Effector memory CD8-positive, alpha-beta T cell (primary cell): ENCODE measurements around the gene C1orf159.
"Not testable (repeated sequence)": the region's sequence is repeated elsewhere in the genome, so short reads cannot be mapped to it uniquely, and the experiment has no call there.

Experiments used
- ATAC-seq: fragments of 150-1000 bp; cut with Tn5 transposase; replicated peaks from 2 replicates; pipeline ENCODE4 v1.10.0; 2021; ENCODE audit warnings: mild to moderate bottlenecking, moderate library complexity
- DNase-seq, 3 experiments: peaks; one replicate each; pipeline ENCODE4 v3.0.0; 2021
- H3K27ac Mint-ChIP-seq, 2 donors: one replicate each; pipeline ENCODE4 v1.8.0; 2022; ENCODE audit warnings: mild to moderate bottlenecking in 2 of 2, mixed read lengths in 2 of 2, moderate library complexity in 2 of 2
- H3K27me3 Mint-ChIP-seq, 2 donors: one replicate each; pipeline ENCODE4 v1.8.0; 2022; ENCODE audit warnings: mixed read lengths in 2 of 2
- H3K36me3 Mint-ChIP-seq: one replicate; pipeline ENCODE4 v1.8.0; 2022; ENCODE audit warnings: mild to moderate bottlenecking, moderate library complexity, mixed read lengths; ENCODE audit not compliant: insufficient read depth
- H3K4me1 Mint-ChIP-seq, 2 donors: one replicate each; pipeline ENCODE4 v1.8.0; 2022; ENCODE audit warnings: low read depth in 2 of 2, mixed read lengths in 2 of 2
- H3K4me3 Mint-ChIP-seq, 2 donors: one replicate each; pipeline ENCODE4 v1.8.0; 2022; ENCODE audit warnings: mild to moderate bottlenecking in 2 of 2, mixed read lengths in 2 of 2, moderate library complexity in 2 of 2
- H3K9me3 Mint-ChIP-seq, 2 donors: one replicate each; pipeline ENCODE4 v1.8.0; 2022; ENCODE audit warnings: mixed read lengths in 2 of 2

The C1orf159 gene

DNA sequence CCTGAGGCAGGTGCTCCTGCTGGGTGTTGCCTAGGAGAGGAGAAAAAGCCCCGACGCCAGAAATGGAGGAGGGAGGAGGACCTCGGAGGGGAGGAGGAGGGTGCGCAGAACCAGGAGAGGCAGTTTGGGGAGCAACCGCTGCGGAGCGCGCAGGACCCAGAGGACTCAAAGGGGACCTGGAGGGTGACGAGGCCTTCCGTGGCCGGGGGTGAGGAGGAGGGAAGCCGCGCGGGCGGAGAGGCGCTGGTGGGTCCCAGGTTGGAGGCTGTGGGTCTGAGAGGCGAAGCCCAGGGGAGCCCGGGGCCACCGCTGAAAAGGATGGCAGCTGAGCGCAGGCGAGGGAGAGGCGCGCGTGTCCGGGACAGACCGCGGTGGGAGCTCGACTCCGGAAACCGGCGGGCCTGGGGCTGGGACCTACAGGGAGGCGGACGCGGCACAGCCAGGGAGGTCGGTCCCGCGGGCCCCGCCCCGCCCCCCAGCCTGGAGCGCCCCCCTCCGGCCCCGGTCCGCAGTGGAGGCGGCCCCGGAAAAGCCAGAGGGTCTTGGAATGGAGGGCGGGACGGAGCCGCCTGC is 56.9 kb downstream of the C1orf159 start:
- Mint-ChIP-seq H3K36me3 (peaks cover 8% of the 10 kb centered on the region), H3K27me3 (peaks cover 12 to 60% of the 10 kb centered on the region in 2 donors), H3K4me3 (peak overlapping the region; percentile 77), H3K27ac (no peak overlapping the region), H3K9me3 (no peaks in the 10 kb centered on the region), H3K4me1 (peaks cover 10% of the 10 kb centered on the region in 2 donors)
- ATAC-seq = peak; percentile 15
- peak in 1 of 3 experiments; percentile 28 for DNase-seq

- H3K27me3 Mint-ChIP-seq = peaks cover 12 to 60% of the 10 kb centered on the region in 2 donors
- H3K4me3 Mint-ChIP-seq = peak overlapping the region; percentile 77
- peaks cover 8% of the 10 kb centered on the region for H3K36me3 Mint-ChIP-seq
- no peaks in the 10 kb centered on the region for H3K9me3 Mint-ChIP-seq
- DNase-seq = no peak
- H3K4me1 Mint-ChIP-seq = peaks cover 8 to 9% of the 10 kb centered on the region in 2 donors
- no peak for ATAC-seq
- peak overlapping the region in 1 of 2 donors; percentile 67 for H3K27ac Mint-ChIP-seq
Measured at GRCh38 chr1:1058088-1058905, 57.6 kb downstream of the C1orf159 start.

GRCh38 chr1:1057769-1058087 is 58.2 kb downstream of the C1orf159 start:
- H3K27ac Mint-ChIP-seq, ATAC-seq, DNase-seq, H3K9me3 Mint-ChIP-seq, H3K36me3 Mint-ChIP-seq, H3K4me1 Mint-ChIP-seq: not testable (repeated sequence)
- peaks cover 12 to 54% of the 10 kb centered on the region in 2 donors for H3K27me3 Mint-ChIP-seq
- peak overlapping the region; percentile 77 for H3K4me3 Mint-ChIP-seq

GRCh38 chr1:1055841-1056736 is 59.8 kb downstream of the C1orf159 start:
- Mint-ChIP-seq H3K4me3 (no peak overlapping the region), H3K27me3 (peaks cover 12 to 45% of the 10 kb centered on the region in 2 donors), H3K9me3 (no peaks in the 10 kb centered on the region), H3K27ac (peak overlapping the region in 1 of 2 donors; percentile 52), H3K4me1 (peaks cover 8 to 9% of the 10 kb centered on the region in 2 donors), H3K36me3 (peaks cover 8% of the 10 kb centered on the region)
- ATAC-seq = no peak
- no peak for DNase-seq

DNA sequence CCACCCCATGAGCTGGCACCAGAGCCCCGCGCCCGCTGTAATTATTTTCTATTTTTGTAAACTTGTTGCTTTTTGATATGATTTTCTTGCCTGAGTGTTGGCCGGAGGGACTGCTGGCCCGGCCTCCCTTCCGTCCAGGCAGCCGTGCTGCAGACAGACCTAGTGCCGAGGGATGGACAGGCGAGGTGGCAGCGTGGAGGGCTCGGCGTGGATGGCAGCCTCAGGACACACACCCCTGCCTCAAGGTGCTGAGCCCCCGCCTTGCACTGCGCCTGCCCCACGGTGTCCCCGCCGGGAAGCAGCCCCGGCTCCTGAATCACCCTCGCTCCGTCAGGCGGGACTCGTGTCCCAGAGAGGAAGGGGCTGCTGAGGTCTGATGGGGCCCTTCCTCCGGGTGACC is 60.9 kb downstream of the C1orf159 start:
- Mint-ChIP-seq H3K9me3 (no peaks in the 10 kb centered on the region), H3K4me3 (no peak overlapping the region), H3K4me1 (peaks cover 6% of the 10 kb centered on the region in 2 donors), H3K27me3 (peaks cover 12 to 34% of the 10 kb centered on the region in 2 donors), H3K27ac (no peak overlapping the region), H3K36me3 (peaks cover 6% of the 10 kb centered on the region)
- ATAC-seq = no peak
- DNase-seq = no peak

DNA sequence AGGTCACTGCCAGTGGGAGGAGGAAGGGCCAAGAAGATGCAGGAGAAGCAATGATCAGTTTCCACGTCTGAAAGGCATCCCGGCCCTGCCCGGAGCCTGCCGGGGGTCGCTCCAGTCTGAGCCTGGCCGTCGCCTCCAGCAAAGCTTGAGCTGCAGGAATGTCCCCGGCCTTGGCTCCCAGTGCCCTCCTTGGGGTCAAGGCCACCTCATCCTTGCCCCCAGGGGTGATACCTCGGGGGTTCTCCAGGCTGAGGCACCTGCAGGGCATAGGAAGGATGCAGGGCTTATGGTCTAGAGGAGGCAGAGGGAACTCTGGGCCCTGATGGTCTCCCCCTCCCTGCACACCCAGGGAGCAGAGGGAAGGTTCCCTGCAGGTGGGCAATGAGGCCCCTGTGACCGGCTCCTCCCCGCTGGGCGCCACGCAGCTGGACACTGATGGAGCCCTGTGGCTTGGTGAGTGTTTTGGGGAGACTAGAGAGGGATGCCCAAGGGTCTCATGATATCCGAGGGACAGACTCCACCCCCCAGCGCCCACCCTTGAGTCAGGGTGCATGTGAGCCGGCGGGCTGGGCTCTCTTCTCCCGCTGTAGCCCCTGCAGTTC is 61.7 kb downstream of the C1orf159 start:
- no peak for DNase-seq
- H3K4me1 Mint-ChIP-seq = peaks cover 5 to 6% of the 10 kb centered on the region in 2 donors
- H3K36me3 Mint-ChIP-seq = peaks cover 3% of the 10 kb centered on the region
- H3K9me3 Mint-ChIP-seq = no peaks in the 10 kb centered on the region
- peaks cover 12 to 32% of the 10 kb centered on the region in 2 donors for H3K27me3 Mint-ChIP-seq
- H3K27ac Mint-ChIP-seq = no peak overlapping the region
- ATAC-seq = no peak
- H3K4me3 Mint-ChIP-seq = no peak overlapping the region

DNA sequence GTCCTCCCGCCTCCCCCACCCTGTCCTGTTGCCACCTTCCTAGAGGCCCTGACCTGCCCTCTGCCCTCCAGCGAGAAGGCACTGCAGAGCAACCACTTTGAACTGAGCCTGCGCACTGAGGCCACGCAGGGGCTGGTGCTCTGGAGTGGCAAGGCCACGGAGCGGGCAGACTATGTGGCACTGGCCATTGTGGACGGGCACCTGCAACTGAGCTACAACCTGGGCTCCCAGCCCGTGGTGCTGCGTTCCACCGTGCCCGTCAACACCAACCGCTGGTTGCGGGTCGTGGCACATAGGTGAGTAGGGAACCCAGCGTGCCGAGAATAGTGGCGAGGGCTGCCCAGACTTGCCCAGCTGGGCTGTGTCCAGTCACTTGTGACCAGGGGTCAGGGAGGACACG is 62.2 kb downstream of the C1orf159 start:
- Mint-ChIP-seq H3K4me3 (no peak overlapping the region), H3K27ac (no peak overlapping the region), H3K36me3 (peaks cover 3% of the 10 kb centered on the region), H3K27me3 (peaks cover 10 to 28% of the 10 kb centered on the region in 2 donors), H3K9me3 (no peaks in the 10 kb centered on the region), H3K4me1 (peaks cover 2 to 3% of the 10 kb centered on the region in 2 donors)
- DNase-seq (no peak), ATAC-seq (no peak)

DNA sequence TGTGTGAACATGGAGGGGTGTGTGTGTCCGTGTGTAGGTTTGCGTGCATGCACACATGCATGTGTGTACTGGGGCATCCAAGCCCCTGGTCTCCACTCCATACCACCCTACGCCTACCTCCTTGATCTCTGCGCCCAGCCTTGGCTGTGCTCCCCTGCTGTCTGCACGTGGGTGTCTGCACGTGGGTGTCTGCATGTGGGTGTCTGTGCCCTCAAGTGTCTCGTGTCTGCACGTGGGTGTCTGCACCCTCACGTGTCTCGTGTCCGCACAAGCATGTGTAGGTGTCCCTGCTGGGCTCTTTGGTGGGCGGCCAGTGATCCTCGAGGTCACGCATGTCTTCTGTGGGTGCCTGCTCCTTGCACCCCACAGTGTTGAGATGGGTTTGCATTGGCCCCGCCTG is 62.9 kb downstream of the C1orf159 start:
- Mint-ChIP-seq H3K4me1 (no peaks in the 10 kb centered on the region), H3K27me3 (peaks cover 4 to 22% of the 10 kb centered on the region in 2 donors), H3K4me3 (no peak overlapping the region), H3K27ac (no peak overlapping the region), H3K9me3 (no peaks in the 10 kb centered on the region), H3K36me3 (no peaks in the 10 kb centered on the region)
- DNase-seq (no peak), ATAC-seq (no peak)

GRCh38 chr1:1052003-1052840 is 63.7 kb downstream of the C1orf159 start:
- H3K9me3 Mint-ChIP-seq = no peaks in the 10 kb centered on the region
- ATAC-seq = no peak
- H3K36me3 Mint-ChIP-seq = no peaks in the 10 kb centered on the region
- no peaks in the 10 kb centered on the region for H3K4me1 Mint-ChIP-seq
- no peak overlapping the region for H3K4me3 Mint-ChIP-seq
- peaks cover 0 to 14% of the 10 kb centered on the region in 2 donors for H3K27me3 Mint-ChIP-seq
- no peak for DNase-seq
- no peak overlapping the region for H3K27ac Mint-ChIP-seq

GRCh38 chr1:1051127-1051810 is 64.6 kb downstream of the C1orf159 start:
- Mint-ChIP-seq H3K27me3 (peaks cover 0 to 4% of the 10 kb centered on the region in 2 donors), H3K9me3 (no peaks in the 10 kb centered on the region), H3K4me3 (no peak overlapping the region), H3K27ac (no peak overlapping the region), H3K4me1 (no peaks in the 10 kb centered on the region), H3K36me3 (no peaks in the 10 kb centered on the region)
- ATAC-seq (no peak), DNase-seq (no peak)

- Mint-ChIP-seq H3K9me3 (no peaks in the 10 kb centered on the region), H3K27ac (no peak overlapping the region), H3K27me3 (no peaks in the 10 kb centered on the region), H3K4me1 (no peaks in the 10 kb centered on the region), H3K4me3 (no peak overlapping the region), H3K36me3 (no peaks in the 10 kb centered on the region)
- ATAC-seq = no peak
- DNase-seq = no peak
Measured at GRCh38 chr1:1050577-1051052, 65.3 kb downstream of the C1orf159 start.
